ENCODE measurements around the gene MTUS2. TPM values are rescaled to one million over a fixed set of nuclear protein-coding genes. Genes with fewer than 3 reads are reported as not detected.

Gene MTUS2
- total and polyA plus RNA-seq, 2 of the 8 experiments (the other 6 are each of a cell fraction or from before 2014, with no cell fraction given) = 0.18 to 0.80 TPM

GRCh38 chr13:29077051-29077813, 257.1 kb downstream of the MTUS2 start:
- Histone ChIP-seq H3K79me2 (ENCODE audit: control insufficient read depth in 1 of 2, insufficient read depth in 2 of 2, low read length in 2 of 2) (no peaks in the 10 kb centered on the region), H3K4me2 (ENCODE audit: insufficient read depth in 1 of 2, low read depth in 2 of 2, low read length in 2 of 2) (no peak overlapping the region), H2BK12ac (ENCODE audit: low read depth, low read length) (no peak overlapping the region), H3K79me1 (ENCODE audit: low read depth, low read length) (no peaks in the 10 kb centered on the region), H4K8ac (ENCODE audit: extremely low read depth, insufficient read depth, low read length) (no peak overlapping the region), H2BK120ac (replicated peaks; ENCODE audit: low read depth, low read length) (no peak overlapping the region), H3K36me3 (ENCODE audit: control insufficient read depth in 2 of 4, insufficient read depth in 4 of 4, low read length in 3 of 4) (no peaks in the 10 kb centered on the region), H2BK20ac (ENCODE audit: low read length) (no peak overlapping the region), H3K4me3 (ENCODE audit: extremely low read depth in 1 of 4, insufficient read depth in 2 of 4, low read depth in 3 of 4, low read length in 4 of 4) (no peak overlapping the region), H3K4ac (replicated peaks; ENCODE audit: insufficient read length, low read depth, low read length) (no peak overlapping the region), H3K27ac (ENCODE audit: low read depth, low read length) (no peak overlapping the region), H3K27me3 (replicated peaks in 1 of 4; ENCODE audit: control insufficient read depth in 3 of 4, extremely low read depth in 1 of 4, insufficient read depth in 3 of 4, low read length in 3 of 4) (no peaks in the 10 kb centered on the region; a peak in 1 of 7 replicates), H2BK5ac (ENCODE audit: low read depth, low read length) (no peak overlapping the region), H3K56ac (replicated peaks; ENCODE audit: insufficient read length, low read depth, low read length) (no peak overlapping the region), H3K9ac (replicated peaks in 1 of 4; ENCODE audit: extremely low read depth in 1 of 4, low read depth in 3 of 4, low read length in 3 of 4) (no peak overlapping the region), H3K23ac (ENCODE audit: insufficient read length) (no peak overlapping the region), H3K18ac (ENCODE audit: extremely low read depth, low read length) (no peak overlapping the region), H4K91ac (replicated peaks; ENCODE audit: insufficient read length, low read length) (no peak overlapping the region), H3K23me2 (ENCODE audit: low read depth, low read length) (no peaks in the 10 kb centered on the region), H2AFZ (ENCODE audit: low read length) (no peak overlapping the region), H4K5ac (ENCODE audit: insufficient read length, low read depth, low read length) (no peak overlapping the region), H3K4me1 (replicated peaks in 1 of 4; ENCODE audit: control insufficient read depth in 3 of 4, insufficient read depth in 4 of 4, low read length in 3 of 4) (peaks cover 0 to 12% (median 3%) of the 10 kb centered on the region in 4 experiments; a peak in 4 of 7 replicates), H4K20me1 (replicated peaks in 1 of 2; ENCODE audit: control insufficient read depth in 1 of 2, insufficient read depth in 2 of 2, low read length in 2 of 2) (no peaks in the 10 kb centered on the region), H3K14ac (ENCODE audit: insufficient read length) (no peak overlapping the region), H2BK15ac (ENCODE audit: low read length) (no peak overlapping the region), H3K9me3 (ENCODE audit: insufficient read depth in 2 of 2, low read depth in 1 of 2, low read length in 1 of 2) (no peaks in the 10 kb centered on the region), H2AK5ac (ENCODE audit: low read depth, low read length) (no peak overlapping the region)
- ChIA-PET POLR2A (ENCODE audit: partially characterized antibody) (no interaction called here), CTCF (ENCODE audit: partially characterized antibody) (interaction anchor here (0.8 kb wide), 1 partner anchor 111 kb away, joined by 3 read pairs; no protein-coding TSS in a partner anchor)
- TF ChIP-seq SIRT6 (IDR thresholded peaks at IDR 0.05; ENCODE audit: low read length) (no peak), CEBPB (IDR thresholded peaks at IDR 0.05; ENCODE audit: low read depth, low read length) (no peak), CTCF (IDR thresholded peaks at IDR 0.05; ENCODE audit: control extremely low read depth in 1 of 3, insufficient read depth in 1 of 3, low read depth in 1 of 3, low read length in 3 of 3) (no peak)
- FAIRE-seq = no peak
- 85% methylated on average over 3 of the region's 3 CpGs; no CpG with 5 or more reads in 1 of the 2 experiments for WGBS, 2 experiments (ENCODE audit: extremely low coverage in 1 of 2, insufficient coverage in 1 of 2, insufficient read length in 1 of 2, insufficient replicate concordance in 2 of 2, low coverage in 1 of 2, low lambda C conversion rate in 2 of 2, missing lambda C conversion rate in 1 of 2)
- no peak for DNase-seq (ENCODE audit: low read depth in 1 of 2, low spot score in 2 of 2)
